HG02981 (cell line): ENCODE results near the gene EPG5.
"Not testable (repeated sequence)": the region's sequence is repeated elsewhere in the genome, so short reads cannot be mapped to it uniquely, and the experiment has no call there.

ENCODE experiments used
- ATAC-seq: cut with Tn5 transposase; IDR thresholded peaks from one replicate; pipeline ENCODE4 v1.9.1; 2021; ENCODE audit warnings: mild to moderate bottlenecking, moderate library complexity; ENCODE audit not compliant: unreplicated experiment

Gene EPG5

DNA sequence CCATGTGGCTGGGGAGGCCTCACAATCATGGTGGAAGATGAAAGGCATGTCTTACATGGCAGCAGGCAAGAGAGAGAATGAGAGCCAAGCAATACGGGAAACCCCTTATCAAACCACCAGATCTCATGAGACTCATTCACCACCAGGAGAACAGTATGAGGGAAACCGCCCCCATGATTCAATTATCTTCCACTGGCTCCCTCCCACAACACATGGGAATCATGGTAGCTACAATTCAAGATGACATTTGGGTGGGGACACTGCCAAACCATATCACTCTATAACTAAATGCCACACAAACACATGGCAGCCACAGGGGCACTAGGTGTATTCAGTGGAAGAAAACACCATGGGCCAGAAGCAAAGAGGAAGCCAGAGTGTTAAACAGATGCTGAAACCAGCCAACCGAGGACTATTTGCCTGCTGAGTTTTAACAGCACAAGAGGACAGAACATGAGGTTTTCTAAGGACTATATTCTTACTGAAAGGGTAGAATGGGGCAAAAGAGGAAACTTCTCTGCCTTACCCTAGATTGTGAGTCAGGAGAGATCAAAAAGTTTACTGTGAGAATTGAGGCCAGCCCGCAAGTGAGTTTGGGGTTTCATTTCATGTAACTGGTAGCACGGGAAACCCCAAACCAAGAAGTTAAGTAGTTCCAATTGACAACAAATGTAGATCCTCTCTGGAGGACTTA is 92.5 kb downstream of the EPG5 start:
- peak; percentile 90 for ATAC-seq

DNA sequence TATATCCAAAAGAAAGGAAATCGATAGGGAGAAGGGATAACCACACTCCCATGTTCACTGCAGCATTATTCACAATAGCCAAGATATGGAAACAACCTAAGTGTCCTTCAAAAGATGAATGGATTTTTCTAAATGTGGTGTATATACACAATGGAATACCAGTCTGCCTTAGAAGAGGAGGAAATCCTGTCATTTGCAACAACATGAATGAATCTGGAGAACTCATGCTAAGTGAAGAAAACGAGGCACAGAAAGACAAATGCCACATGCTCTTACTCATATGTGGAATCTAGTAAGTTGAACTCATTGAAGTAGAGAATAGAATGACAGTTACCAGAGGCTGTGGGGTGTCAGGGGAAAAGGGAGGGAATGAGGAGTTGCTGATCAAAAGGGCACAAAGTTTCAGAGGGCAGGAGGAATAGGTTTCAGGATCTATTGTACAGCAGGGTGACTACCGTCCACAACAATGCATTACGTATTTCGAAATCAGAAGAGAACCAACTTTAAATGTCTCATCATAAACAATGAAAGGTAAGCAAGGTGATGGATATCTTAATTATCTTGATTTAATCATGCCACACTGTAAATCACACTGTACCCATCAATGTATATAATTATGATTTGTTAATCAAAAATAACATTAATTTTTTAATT is 95.6 kb downstream of the EPG5 start:
- no peak for ATAC-seq

DNA sequence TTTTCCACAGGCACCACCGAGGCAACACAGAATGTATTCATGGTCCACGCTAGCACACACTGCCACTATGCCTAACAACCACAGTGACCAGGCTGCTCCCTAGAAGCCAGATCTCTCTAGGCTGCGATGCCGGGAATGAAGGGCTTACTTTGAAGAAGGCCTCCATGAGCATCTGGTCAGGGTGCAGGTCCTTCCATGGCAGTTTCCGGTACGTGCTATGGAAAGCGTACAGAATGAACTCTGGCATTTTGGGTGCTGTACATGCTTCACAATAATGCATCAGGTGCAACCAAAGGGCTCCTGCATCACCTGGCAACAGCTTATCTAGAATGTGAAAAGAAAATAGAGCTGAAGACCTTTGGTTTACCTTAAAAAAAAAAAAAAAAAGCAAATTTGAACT is 96.7 kb downstream of the EPG5 start:
- no peak for ATAC-seq

DNA sequence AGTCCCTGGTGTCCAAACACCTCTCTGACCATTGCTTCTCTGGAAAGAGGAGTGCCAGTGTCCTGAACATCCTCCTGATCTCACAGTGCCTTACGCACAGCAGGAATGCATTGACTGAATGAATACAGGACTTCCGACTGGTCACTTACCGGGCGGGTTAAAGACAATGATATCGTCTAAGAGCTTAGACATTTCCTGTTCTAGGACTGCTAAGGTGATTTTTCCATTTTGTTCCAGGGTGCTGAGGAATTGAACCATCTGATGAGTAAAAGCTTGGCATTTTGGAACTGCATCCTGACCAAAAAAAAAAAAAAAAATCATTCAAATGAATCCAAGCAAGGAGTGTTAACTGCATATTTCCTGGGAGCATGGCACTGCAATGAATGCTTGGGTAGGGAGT is 101.7 kb downstream of the EPG5 start:
- ATAC-seq = no peak

DNA sequence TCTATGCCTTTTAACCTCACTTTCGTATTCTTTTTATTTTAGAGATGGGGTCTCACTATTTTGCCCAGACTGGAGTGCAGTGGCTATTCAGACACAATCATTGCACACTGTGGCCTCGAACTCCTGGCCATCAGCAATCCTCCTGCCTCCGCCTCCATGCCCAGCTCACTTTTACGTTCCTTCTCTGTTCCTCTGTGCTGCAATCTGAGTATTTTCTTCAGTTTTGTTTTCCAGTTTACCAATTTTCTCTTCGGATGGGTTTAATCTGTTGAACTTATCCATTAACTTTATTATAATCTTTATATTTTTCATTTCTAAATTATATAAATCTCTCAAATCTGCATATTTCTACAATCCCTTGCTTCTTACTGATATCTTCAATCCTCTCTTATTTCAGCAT is 103.0 kb downstream of the EPG5 start:
- ATAC-seq = no peak

DNA sequence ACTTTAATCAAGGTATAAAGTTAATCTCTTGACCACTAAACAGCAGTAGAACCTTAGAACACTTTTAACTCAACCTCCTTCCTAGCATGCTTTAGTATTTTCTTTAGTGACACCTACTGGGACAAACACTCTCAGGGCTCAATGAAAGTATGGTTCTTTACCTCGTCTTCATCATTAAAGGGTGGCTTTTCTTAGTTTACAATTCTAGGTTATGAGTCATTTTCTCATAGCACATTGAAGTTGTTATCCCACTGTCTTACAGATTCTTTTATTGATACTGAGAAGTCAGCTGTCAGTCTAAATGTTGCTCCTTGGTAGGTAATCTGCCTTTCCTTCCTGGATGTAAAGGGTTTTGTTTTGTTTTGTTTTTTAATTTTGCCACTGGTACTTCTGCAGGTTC is 103.7 kb downstream of the EPG5 start:
- no peak for ATAC-seq

DNA sequence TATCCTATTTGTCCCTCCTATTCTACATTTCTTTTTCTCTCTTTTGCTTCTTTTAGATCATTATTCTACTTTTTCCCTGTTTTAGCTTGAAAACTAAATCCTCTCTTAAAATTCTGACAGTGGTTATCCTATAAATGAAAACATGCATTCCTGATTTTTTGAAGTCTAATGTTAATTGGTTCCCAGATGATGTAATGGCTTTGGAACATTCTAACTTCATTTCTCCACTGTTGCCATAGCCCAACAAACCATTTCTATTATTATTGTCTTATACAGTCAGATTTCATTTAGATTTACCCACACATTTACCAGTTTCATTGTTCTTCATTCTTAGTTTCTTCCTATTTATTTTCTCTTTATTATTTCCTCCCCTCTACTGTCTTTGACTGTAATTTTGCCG is 105.2 kb downstream of the EPG5 start:
- no peak for ATAC-seq

DNA sequence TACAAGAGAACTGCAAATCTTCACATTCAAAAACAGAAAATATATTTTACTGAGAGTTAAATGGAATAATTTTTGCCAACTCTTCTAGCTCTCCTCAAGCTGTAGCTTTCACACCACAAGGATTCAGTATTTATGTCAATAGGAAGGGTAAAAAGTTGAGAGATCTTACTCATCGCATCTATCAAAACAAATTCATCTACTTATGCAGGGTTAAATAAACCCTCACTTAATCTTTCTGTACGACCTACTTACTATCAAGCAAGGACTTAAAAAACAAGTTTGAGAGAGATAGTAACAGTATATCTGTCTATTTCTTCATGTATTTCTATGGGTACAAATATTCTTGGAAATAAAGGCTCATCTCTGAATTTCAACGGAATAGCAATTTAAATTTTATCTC is 106.2 kb downstream of the EPG5 start:
- ATAC-seq = no peak

DNA sequence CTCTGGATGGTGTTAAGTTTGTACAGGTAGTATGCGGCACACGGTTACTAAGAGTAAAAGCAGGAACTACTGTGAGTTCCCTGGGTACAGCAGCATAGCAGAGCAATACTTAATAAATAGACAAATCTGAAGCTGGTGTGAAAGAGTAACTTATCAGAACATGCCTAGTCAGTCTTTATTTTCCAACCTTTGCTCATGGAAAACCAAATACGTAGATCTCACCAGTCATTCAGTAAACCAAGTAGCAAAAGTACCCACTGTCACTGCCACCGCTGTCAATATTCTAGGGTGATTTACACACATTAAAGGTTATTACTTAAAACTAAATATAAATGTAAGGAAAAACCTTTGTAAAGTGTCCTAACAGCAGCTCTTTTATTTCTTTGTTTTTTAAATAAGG is 106.6 kb downstream of the EPG5 start:
- ATAC-seq = no peak

DNA sequence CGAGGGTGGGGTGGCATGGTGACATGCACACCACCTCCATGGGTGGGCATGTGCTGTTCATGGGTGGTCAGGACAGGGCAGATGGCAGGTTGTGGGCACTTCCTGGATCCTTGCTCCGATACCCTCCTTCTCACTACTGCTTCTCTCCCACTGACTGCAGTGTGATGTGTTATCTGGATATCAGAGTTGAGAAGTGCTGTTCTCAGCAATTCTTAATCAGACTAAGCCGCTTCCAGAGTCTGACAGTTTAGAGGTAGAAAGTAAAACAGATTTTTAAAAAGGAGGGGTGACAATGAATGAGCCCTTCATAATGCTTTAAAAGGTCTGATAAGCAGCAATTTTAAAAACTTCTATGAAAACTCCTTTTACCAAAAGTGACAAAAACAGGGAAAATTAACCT is 107.8 kb downstream of the EPG5 start:
- ATAC-seq = no peak

DNA sequence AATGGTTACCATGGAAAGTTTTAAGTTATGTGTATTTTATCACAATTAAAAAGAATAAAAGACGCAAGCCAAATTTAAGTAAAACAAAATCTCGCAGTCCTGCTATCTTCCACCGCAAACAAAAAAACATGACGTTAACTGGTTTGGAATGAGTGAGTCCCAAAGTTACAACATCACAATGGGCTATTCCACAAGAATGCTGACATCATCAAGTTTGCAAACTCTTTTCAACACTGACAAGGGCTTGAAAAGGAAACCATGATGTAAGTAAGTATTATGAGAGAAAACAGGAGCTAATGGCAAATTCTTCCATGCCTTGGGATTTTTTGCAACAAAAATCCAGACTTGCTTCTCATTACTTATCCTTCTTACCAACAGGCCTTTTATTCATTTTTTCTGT is 110.6 kb downstream of the EPG5 start:
- ATAC-seq = no peak

DNA sequence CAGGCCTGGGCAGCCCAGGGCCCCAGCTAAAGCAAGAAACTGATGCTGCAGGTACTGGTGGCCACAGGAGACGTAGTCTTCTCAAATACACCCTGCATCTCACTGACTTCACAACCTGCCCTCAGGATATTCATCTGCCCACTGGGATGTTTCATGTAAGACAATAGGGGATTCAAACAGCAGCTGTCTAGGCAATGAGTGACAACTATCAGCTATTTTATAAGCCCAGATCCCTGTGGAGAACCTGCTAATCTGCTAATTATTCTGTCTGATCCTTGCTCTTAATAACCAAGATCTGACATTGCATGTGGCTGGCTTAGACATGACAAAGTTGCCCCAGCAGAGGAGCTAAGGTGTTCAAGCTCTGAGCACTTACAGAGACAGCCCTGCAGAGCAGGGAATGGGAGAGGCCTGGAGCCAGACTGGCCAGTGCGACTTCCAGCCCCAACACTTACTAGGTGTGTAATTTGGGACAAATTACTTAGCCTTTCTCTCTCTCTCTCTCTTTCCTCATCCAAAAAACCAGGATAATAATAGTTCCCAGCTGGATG is 113.0 kb downstream of the EPG5 start:
- ATAC-seq = no peak

DNA sequence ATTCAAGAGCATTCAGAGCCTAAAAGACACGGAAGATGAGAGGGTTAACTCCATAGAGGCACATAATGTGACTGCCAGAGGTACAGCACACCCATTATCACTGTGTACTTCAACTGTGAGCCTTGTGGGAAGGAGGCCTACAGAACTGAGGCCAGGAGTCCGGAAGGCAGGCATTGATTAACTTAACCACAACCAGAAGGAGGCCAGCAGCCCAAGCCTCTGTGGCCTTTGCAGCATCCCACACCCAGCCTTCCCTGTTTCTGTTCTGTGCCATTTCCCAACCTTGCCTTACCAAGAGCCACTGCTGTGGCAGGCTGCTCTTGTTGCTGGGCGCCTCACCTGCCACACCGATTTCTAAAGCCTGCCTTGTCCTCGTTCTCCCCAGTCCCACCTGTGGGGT is 114.5 kb downstream of the EPG5 start:
- ATAC-seq = no peak

DNA sequence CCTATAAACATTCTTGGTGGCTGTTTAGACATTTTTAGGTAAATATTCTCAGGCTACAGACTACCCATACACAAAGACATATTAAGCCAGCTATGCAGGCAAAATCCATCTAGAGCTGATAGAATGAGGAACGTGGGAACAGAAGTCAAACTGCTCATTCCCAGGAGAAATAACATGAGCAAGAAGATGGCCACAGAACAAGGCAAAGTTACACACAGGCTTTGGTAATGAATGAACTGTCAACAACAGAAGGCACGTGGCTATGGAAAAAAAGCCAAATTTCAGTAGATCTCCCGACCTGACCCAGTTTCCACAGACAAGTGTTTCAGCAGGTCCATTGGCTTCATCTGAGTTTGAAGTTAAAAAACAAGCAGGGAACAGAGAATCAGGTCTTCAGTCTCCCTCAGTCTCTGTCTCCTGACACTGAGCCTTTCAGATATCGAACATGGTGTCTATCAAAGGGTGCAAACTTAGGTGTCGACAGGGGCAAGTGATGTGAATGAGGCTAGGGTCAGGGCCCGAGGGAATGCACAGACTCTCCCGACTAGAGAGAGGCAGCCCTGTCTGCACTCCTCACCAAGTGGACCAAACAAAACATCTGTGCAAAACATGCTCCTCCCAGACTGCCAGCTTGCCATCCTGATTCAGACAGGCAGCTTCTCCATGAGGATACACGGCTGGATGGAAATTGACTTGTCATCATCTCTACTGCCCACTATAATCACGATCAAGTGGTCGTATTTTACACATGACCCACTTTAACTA is 115.8 kb downstream of the EPG5 start:
- no peak for ATAC-seq

DNA sequence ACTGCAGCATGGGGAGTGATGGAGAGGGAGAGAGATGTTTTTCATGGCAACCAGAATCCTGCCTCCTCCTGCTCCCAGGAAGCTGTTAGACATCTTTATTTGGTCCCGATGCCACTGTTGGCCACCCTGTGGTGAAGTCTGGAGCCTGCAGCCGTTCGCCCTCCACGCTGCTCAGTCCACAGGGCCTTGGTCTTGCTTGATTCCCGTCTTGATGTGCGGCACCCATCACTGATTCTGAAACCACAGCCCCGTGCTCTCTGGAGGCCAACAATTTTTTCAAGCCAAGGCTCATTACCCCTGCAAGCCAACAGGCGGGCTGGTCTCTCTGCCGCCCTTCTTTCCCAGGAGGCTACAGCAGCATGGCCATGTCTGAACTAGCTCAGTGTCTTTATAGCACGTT is 117.1 kb downstream of the EPG5 start:
- ATAC-seq = peak; percentile 70

DNA sequence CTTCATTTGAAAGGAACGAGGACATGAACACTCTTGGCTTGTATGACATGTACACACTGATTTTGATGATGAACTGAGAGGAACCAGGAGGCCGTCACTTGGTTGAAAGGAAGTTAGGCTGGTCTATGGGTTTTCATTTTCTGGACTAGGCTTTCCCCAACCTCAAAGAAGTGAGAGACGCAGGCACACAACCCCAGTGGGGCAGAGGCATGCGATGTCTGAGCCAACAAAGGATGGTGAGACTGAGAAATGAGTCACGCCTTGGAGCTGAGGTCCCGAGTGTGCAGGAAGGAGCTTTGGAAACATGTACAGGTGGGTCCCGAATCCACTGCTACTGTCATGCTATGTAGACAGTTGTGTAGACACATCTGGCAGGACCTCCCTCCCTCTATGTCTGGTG is 117.6 kb downstream of the EPG5 start:
- peak; percentile 25 for ATAC-seq

DNA sequence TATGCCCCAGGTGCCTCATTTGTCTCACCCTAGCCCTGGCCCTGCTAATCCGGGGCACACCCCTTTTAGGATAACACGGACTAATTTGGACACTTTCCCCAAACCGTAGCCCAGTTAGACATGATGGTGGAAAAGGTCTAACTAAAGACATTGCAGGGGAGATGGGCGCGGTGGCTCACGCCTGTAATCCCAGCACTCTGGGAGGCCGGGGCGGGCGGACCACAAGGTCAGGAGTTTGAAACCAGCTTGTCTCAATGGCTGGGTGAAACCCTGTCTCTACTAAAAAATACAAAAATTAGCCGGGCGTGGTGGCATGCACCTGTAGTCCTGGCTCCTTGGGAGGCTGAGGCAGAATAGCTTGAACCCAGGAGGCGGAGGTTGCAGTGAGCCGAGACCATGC is 118.5 kb downstream of the EPG5 start:
- ATAC-seq = not testable (repeated sequence)

DNA sequence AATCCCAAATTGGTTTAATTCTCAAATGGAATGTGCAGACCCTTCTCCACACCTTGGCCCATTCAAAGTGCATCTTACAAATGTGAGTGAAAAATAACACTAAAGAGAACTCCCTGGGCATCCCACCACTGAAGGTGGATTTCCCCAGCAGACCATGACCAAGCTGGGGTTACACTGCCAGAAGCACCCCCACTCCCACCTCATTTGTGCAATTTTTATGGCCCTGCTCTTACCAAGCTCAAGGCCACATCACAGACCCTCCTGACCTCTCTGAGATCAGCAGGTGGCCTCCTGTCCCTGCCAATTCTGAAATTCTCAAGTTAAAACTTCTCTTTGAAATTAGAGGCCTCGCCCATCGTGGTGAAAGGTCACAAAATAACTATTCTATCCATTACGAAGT is 120.0 kb downstream of the EPG5 start:
- no peak for ATAC-seq

DNA sequence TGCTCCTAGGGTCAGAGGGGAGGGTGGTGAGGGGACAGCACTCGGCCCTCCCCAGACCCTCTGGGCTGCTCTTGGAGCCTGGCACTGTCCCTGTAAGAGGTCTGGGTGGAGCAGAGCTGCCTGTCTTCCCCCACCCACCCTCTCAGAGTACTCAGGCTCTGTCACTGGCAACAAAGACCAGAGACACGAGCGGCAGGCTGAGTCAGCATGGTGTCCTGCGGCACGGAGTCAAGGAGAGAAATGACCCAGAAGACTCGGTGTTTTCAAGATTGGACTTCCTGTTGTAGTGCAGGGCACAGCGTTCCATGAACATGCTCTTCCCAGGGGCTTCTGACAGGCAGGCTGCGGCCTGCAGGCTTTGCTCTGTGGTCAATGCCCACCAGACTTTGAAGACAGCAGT is 121.7 kb downstream of the EPG5 start:
- no peak for ATAC-seq

DNA sequence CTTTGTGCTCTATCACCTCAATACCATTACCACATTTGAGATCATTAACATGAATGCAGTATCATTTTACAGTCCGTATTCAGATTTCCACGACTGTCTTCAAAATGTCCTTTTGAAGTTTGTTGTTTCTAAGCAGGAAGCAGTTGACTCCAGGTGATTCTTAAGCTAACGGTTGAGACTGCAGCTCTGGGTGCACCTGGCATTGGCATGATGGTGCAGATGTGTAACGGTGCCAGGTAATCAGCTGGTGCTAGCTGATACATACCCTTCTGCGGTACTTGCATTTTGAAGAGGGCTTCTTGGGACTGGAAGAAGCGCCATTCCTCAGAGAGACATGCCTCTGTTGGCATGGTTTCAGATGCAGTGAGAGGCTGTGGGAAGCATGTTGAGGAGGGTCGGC is 122.2 kb downstream of the EPG5 start:
- ATAC-seq = no peak

DNA sequence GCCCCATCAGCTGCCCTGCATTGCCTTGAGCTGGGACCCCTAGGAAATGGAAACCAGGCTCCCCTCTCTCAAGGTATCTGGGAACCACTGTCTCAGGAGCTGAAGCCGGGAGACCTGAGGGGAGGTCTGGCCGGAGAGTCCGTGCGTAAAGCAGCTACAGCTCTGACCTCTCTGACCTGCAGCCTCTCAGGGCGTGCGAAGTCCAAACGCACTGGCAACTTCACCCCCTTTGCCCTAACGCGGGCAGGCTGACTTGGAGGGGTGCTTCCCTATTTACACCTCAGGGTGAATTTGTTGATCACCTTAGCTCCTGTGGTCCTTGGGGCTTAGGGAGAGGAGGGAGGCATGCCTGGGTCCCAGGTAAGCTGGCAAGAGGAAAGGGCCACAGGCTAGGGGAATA is 124.1 kb downstream of the EPG5 start:
- no peak for ATAC-seq
